Chondrocyte (in vitro differentiated cells): ENCODE measurements around the gene PERM1. TPM values are rescaled to one million over a fixed set of nuclear protein-coding genes. Genes with fewer than 3 reads are reported as not detected.

Source experiments
- DNase-seq: peaks from one replicate; pipeline ENCODE4 v3.0.0; 2021; ENCODE audit warnings: mixed read lengths, low spot score
- H3K27ac Mint-ChIP-seq: one replicate; pipeline ENCODE4 v1.8.0; 2021; ENCODE audit warnings: mild to moderate bottlenecking, moderate library complexity, mixed read lengths; ENCODE audit not compliant: unreplicated experiment
- H3K27me3 Mint-ChIP-seq: 2 replicates; pipeline ENCODE4 v1.8.0; 2021; ENCODE audit warnings: low read depth, mixed read lengths
- H3K36me3 Mint-ChIP-seq: 2 replicates; pipeline ENCODE4 v1.8.0; 2021; ENCODE audit warnings: low read depth, mixed read lengths
- H3K4me1 Mint-ChIP-seq: 2 replicates; pipeline ENCODE4 v1.8.0; 2021; ENCODE audit warnings: low read depth, mild to moderate bottlenecking, mixed read lengths
- H3K4me3 Mint-ChIP-seq: one replicate; pipeline ENCODE4 v1.8.0; 2021; ENCODE audit warnings: mild to moderate bottlenecking, moderate library complexity, mixed read lengths; ENCODE audit not compliant: unreplicated experiment
- H3K9me3 Mint-ChIP-seq: 2 replicates; pipeline ENCODE4 v1.8.0; 2021; ENCODE audit warnings: low read depth, mixed read lengths
- total RNA-seq: library from RNA; stranded (reverse); gene quantifications from 3 replicates; pipeline ENCODE4 v1.2.1, GENCODE V29; 2021
- TF ChIP-seq, protein P1 (sequence below): fragments of 200-600 bp; sonication (generic); IDR thresholded peaks from 2 replicates; pipeline ENCODE4 v1.5.0; 2021; ENCODE audit warnings: antibody characterized with exemption, mild to moderate bottlenecking, moderate library complexity

PERM1 gene
- total RNA-seq, 1 donor from 2014 or later: 0.37 TPM

DNA sequence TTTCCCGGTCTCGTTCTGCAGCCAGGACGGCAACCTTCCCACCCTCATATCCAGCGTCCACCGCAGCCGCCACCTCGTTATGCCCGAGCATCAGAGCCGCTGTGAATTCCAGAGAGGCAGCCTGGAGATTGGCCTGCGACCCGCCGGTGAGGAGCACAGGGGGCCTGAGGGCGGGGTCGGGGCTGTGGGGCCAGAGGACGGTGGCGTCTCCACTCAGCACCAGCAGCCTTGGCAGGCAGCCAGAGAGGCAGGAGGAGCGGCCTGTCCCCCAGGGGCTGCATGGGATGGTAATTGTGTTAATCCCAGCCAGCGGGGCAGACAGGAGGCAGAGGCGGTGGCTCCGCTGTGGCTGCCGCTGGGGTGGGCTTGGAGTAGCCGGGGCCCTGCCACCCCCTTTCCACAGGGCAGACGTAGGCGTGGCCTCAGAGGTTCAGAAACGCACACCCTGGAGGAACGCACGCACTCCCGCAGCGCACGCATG is 46.1 kb downstream of the PERM1 start:
- TF ChIP-seq, protein P1, sequence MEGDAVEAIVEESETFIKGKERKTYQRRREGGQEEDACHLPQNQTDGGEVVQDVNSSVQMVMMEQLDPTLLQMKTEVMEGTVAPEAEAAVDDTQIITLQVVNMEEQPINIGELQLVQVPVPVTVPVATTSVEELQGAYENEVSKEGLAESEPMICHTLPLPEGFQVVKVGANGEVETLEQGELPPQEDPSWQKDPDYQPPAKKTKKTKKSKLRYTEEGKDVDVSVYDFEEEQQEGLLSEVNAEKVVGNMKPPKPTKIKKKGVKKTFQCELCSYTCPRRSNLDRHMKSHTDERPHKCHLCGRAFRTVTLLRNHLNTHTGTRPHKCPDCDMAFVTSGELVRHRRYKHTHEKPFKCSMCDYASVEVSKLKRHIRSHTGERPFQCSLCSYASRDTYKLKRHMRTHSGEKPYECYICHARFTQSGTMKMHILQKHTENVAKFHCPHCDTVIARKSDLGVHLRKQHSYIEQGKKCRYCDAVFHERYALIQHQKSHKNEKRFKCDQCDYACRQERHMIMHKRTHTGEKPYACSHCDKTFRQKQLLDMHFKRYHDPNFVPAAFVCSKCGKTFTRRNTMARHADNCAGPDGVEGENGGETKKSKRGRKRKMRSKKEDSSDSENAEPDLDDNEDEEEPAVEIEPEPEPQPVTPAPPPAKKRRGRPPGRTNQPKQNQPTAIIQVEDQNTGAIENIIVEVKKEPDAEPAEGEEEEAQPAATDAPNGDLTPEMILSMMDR: no peak
- H3K9me3 Mint-ChIP-seq: no peaks in the 10 kb centered on the region
- no peak for DNase-seq
- H3K27ac Mint-ChIP-seq: no peak overlapping the region
- H3K4me3 Mint-ChIP-seq: no peak overlapping the region
- peaks cover 22% of the 10 kb centered on the region for H3K4me1 Mint-ChIP-seq
- no peaks in the 10 kb centered on the region for H3K27me3 Mint-ChIP-seq
- H3K36me3 Mint-ChIP-seq: no peaks in the 10 kb centered on the region

DNA sequence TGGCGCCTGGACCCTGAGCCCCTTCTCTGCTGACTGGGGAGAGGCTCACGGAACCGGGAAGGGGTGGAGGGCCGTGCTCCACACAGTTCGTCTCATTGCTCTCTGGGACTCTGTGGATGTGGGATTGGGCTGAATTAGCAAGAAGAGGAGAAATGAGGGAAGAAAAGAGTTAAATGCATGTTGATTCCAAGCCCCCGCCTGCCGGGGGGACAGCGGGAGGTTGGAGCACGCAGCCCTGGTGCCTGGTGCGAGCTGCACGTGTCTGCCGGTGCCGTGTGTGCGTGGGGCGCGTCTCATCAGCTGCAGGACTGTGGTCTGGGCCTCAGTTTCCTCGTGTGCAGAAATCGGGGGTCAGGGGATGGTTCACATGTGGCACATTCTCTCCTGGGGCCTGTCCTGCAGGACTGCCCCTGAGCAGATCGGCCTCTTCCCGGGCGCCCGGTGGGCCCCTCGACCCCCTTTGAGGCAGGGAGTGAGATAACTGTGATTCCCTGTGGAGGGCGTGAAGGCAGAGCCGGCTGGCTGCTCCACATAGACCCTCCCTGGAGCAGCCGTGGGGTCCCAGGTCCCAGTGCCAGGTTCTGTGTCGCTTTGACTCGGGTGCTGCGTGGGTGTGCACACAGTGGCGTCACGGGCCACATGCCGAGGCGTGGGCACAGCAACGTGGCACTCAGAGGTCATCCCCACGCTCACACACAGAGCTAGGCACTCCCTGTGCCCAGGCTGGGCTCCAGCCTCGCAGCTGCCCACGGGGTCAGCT is 46.7 kb downstream of the PERM1 start:
- TF ChIP-seq, protein P1: no peak
- Mint-ChIP-seq H3K9me3 (no peaks in the 10 kb centered on the region), H3K27me3 (no peaks in the 10 kb centered on the region), H3K4me1 (peaks cover 22% of the 10 kb centered on the region), H3K4me3 (no peak overlapping the region), H3K36me3 (no peaks in the 10 kb centered on the region), H3K27ac (no peak overlapping the region)
- DNase-seq: no peak

DNA sequence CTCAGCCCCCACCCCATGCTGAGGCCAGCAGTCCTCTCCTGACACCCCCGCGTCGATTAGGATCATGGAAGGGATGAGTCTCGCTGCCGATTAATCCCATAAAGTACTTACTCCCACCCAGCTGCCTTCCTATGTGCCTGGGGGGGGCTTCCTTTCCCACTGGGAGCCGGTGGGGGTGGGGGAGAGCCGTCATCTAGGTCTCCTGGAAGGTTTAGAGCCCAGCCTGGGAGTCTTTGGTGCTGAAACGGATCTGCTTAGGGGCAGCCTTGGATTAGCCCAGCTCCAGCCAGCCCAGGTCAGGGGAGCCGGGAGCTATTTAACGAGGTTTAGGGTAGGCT is 48.3 kb downstream of the PERM1 start:
- Mint-ChIP-seq H3K27me3 (no peaks in the 10 kb centered on the region), H3K36me3 (no peaks in the 10 kb centered on the region), H3K27ac (no peak overlapping the region), H3K9me3 (no peaks in the 10 kb centered on the region), H3K4me1 (peaks cover 20% of the 10 kb centered on the region), H3K4me3 (no peak overlapping the region)
- no peak for DNase-seq
- TF ChIP-seq, protein P1: no peak

DNA sequence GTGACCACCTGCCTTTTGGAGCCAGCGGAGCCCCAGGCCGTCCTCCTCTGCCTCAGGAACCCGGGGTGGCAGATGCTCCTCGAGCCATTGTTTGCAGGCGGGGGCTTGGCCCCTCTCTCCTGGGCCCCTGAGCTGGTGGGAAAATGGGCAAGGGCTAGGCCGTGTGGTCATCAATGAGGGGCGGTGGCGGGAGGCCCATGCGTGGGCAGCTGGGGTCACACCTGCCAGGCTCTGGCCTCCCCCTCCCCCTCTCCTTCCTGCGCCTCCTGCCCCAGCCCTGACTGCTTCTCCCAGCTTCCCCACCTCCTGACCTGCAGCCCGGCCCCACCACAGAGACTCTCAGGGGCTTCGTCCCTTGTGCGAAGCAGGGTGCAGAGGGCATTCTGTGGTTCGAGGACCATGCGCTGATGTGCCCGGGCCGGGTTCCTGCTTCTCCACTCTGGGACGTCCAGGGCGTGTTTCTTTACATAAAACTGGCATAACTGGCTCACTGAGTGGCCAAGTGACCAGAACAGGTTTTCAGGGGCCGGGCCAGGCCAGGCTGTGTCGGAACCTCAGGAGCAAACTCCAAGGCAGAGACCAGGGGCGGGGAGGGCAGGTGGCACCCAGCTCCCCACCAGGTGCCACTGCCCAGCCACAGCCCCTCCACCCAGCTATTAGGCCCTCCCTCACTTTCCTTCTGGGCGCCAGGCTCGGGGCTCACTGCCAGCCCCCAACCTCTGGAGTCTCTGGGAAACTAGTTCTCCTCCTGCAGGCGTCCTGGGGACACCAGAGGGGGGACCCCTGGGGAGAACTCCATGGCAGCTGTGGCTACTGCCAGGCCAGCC is 48.9 kb downstream of the PERM1 start:
- Mint-ChIP-seq H3K4me1 (peaks cover 15% of the 10 kb centered on the region), H3K36me3 (no peaks in the 10 kb centered on the region), H3K27me3 (no peaks in the 10 kb centered on the region), H3K4me3 (no peak overlapping the region), H3K27ac (no peak overlapping the region), H3K9me3 (no peaks in the 10 kb centered on the region)
- TF ChIP-seq, protein P1: no peak
- no peak for DNase-seq

DNA sequence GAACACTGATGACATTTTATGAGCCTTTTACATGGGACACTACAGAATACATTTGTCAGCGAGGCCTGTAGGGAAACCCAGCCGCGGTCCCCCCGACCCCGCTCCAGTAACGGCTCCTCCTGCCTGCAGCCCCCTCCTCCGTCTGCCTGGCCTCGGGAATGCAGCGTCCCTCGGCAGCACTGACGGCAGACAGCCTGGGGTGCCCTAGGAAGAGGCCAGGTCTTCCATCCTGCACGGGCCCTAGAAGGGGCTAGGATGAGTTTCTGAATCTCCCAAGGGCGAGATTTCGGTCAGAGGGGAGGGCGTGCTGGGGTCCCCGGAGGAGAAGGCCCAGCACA is 49.8 kb downstream of the PERM1 start:
- no peaks in the 10 kb centered on the region for H3K36me3 Mint-ChIP-seq
- TF ChIP-seq, protein P1: no peak
- H3K4me1 Mint-ChIP-seq: peaks cover 11% of the 10 kb centered on the region
- no peak for DNase-seq
- H3K27ac Mint-ChIP-seq: no peak overlapping the region
- no peaks in the 10 kb centered on the region for H3K9me3 Mint-ChIP-seq
- H3K27me3 Mint-ChIP-seq: no peaks in the 10 kb centered on the region
- H3K4me3 Mint-ChIP-seq: no peak overlapping the region
